GM19372 (cell line): Measurements from ENCODE around the gene REC8.

ENCODE experiments used
- ATAC-seq: cut with Tn5 transposase; IDR thresholded peaks from one replicate; pipeline ENCODE4 v1.9.1; 2021; ENCODE audit warnings: mild to moderate bottlenecking, low read depth, moderate library complexity; ENCODE audit not compliant: unreplicated experiment

Gene REC8

GRCh38 chr14:24226473-24226872 lies 54.6 kb downstream of the REC8 start:
- ATAC-seq, result no peak

DNA sequence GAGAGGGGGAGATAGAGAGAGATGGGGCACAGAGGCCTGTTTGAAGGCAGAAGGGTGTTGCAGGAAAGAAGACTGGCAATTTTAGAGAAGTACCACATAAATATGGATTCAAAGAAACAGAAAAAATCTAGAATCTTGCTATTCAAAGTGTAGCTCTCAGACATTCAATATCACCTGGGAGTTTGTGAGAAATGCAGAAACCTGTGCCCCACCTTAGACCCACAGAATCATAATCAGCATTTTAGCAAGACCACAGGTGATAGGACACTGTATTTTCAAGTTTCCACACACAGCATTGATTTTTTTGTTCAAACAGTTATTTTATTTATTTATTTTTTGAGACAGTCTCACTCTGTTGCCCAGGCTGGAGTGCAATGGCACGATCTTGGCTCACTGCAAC lies 57.0 kb downstream of the REC8 start:
- no peak for ATAC-seq
